ENCODE measurements around the gene GJA3.

Gene GJA3

DNA sequence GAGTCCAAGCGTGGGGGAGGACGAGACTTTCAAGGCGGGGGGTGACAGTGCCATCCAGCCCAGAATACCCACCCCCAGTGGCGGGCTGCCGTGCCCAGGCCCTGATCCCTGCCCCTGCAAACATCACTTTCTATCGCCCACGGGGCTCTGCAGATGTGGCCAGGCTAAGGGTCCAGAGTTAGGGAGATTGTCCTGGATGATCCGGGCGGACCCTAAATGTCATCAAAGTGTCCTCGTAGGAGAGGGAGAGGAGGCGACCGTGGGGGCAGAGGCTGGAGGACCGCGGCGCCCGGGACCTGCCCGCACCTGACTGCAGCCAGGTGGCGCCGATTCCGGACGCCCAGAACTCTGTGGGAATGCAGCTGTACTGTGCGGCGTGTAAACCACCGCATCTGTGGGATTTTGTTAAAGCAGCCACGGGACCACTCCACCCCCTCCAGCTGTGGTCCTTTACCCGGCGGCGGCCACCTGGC lies 32.4 kb downstream of the GJA3 start:
- no peak for DNase-seq (ENCODE audit: low read depth)

DNA sequence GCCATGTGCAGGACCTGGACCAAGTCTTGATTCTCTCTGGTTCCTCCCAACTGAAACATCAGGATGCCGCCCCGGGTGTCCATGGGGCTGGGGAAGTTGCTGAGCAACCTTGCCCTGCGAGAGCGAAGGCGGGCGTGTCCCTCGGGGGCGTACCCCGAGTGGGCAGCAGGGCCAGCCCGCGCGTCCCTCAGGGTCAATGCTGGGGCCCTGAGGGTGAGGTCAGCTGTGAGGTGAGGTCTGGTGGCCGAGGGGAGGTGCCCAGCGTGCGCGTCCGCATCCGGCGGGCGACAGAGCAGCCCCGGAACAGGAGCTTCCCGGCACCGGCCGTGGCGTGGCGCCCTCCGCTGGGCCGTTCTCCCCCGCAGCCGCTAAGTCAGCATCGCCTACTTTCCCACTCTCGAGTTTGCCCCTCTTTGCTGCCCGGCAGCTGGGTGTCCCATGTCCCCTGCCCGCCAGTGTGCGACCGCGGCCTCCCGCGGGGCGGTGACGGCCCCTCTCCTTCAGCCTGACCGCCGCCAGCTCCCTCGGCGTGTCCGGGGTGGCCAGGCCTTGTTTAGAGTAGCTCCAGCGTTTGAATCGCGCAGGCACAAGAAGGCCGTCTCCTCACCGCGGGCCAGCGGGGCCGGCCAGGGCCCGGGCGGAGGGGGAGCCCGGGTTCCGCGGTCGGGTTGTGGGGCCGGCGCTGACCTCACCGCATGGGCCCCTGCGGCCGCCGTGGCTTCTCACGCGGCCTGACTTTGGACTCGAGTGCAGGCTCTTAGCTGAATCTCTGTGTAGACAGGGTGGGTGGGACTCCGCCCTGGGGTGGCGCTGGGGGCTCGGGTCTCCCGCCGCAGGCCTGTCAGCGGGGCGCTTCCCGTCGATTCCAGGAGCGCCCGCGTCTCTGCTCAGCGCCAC lies 33.0 kb downstream of the GJA3 start:
- DNase-seq (ENCODE audit: low read depth), result no peak

- DNase-seq (ENCODE audit: low read depth), result no peak
These were observed 33.6 kb downstream of the GJA3 start for GRCh38 chr13:20127262-20127561.

DNA sequence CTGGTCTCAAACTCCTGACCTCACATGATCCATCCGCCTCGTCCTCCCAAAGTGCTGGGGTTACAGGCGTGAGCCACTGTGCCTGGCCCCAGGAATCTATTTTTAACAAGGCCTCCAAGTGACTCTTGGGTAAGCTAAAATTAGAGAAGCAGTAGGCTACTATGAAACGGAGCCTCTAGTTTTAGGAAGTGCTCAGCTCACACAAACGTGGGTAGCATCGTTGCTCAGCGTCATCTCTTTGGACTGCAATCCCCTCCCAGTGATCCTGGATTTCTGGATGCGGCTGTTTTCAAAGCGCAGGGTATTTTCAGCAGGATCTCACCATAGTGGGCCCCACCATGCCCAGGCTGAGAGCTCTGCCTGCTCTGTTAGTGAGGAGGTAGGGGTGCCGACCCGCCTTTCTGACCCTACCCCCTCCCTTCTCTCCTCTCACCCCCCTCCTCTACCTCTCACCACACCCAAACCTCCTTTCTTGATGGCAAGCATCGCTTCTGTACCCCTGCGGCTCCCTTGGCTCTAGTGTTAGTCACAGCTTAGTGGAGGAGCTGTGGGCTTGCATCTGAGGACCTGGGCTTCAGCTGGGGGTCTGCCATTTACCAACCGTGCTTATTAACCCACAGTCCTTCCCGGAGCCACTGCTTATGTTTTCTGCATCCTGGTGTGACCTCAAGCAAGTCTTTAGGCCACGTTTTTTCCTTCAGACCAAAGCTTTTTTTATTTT lies 34.2 kb downstream of the GJA3 start:
- no peak for DNase-seq (ENCODE audit: low read depth)

DNA sequence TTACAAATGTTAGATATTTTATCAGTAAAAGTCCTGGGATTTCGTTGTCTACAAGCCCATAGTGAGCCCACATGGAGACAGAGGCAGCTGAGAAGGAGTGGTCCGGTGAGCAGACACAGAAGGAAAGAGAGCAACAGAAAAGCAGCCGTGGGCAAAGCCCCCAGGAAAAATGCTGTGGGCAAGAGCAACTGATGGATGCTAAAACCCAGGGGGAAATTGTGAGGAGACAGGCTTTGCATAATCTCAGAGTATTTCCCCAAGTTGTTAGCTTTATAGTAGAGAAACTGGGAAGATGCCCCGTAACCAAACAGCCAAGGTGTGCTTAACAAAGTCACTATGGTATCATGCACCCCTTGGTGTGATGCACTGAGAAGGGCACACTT lies 35.1 kb downstream of the GJA3 start:
- no peak for DNase-seq (ENCODE audit: low read depth)

GRCh38 chr13:20125129-20125782 lies 35.6 kb downstream of the GJA3 start:
- DNase-seq (ENCODE audit: low read depth), result no peak

DNA sequence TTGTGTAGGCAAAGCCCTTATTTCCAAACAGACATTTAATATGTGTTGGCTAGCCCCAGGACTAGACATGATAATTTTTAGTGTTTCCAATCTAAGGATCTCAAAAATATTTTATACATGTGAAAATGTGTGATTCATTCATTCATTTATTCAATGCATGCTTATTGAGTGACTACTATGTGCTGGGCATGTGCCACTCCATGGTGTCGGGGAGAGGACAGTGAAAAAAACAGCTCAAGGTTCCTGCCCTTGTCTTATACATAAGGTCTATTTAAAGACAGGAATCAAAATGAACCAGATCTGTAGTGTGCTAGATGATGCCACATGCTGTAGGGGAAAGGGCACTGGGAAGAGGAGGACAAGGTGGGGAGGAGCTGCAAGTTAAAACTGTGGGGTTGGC lies 36.5 kb downstream of the GJA3 start:
- no peak for DNase-seq (ENCODE audit: low read depth)

- no peak for DNase-seq (ENCODE audit: low read depth)
These were observed 39.7 kb downstream of the GJA3 start for GRCh38 chr13:20121159-20121525.

- DNase-seq (ENCODE audit: low read depth), result no peak
These were observed 40.9 kb downstream of the GJA3 start for GRCh38 chr13:20119960-20120359.

- no peak for DNase-seq (ENCODE audit: low read depth)
These were observed 42.3 kb downstream of the GJA3 start for GRCh38 chr13:20118268-20119140.

- no peak for DNase-seq (ENCODE audit: low read depth)
These were observed 44.6 kb downstream of the GJA3 start for GRCh38 chr13:20116213-20116612.

- DNase-seq (ENCODE audit: low read depth), result no peak
These were observed 46.7 kb downstream of the GJA3 start for GRCh38 chr13:20114066-20114610.

DNA sequence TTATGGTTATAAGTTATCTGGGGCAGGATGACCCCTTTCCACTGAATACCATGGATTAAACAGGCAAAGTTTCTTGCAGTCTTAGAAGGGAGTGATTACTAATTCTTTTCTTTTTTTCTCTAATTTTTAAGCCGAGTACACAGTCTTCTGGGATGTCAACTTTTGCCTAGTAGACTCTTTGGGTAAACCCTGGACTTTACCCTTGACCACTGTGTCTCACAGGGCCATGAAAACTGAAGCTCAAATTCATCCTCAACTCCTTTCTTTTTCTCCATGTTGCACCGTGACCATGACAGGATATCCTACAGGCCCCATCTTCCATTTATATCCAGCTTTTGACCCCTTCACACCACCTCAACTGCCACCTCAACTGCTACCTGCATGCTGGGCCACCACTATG lies 51.8 kb downstream of the GJA3 start:
- no peak for DNase-seq (ENCODE audit: low read depth)

DNA sequence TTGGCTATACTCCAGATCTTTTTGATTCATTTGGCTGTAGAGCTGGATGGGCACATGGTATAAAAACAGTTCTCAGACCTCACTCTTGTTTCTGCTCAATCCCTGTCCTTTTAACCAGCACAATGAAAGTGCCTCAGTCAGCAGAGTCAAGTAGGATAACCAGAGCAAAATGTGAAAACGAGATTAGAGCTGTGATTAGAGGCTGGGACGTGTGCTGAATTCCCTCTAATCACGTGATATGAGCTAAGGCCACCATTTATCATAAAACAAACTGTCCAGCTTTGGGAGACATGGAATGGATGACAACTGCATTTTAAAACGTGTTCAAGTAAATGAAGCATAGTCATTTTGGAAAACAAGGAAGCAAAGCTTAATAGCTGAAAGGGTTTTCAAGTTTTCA lies 54.1 kb downstream of the GJA3 start:
- DNase-seq (ENCODE audit: low read depth), result no peak

DNA sequence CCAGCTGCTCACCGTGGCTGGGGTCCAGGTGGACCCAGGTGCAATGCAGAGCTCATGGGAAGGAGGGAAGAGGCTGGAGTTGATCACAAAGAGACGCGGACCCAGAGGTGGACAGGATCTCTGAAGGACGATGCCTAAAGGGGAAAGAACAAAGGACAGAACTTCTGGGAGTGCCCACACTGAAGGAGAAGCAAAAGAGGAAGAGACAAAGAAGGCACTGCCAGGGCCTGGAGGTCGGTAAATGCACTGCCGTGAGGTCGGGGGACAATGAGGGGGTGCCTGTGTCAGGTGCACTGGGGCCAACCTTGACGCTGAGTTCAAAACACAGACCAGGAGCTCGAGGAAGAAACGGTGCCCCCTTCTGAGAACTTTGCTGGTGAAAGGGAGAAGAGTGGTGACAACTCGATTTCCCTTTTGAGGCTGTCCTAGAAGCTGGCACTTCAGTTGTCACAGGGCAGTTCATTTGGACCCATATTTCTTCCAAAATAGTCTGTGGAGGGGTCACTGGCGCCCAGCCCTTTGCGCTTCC lies 55.6 kb downstream of the GJA3 start:
- no peak for DNase-seq (ENCODE audit: low read depth)

DNA sequence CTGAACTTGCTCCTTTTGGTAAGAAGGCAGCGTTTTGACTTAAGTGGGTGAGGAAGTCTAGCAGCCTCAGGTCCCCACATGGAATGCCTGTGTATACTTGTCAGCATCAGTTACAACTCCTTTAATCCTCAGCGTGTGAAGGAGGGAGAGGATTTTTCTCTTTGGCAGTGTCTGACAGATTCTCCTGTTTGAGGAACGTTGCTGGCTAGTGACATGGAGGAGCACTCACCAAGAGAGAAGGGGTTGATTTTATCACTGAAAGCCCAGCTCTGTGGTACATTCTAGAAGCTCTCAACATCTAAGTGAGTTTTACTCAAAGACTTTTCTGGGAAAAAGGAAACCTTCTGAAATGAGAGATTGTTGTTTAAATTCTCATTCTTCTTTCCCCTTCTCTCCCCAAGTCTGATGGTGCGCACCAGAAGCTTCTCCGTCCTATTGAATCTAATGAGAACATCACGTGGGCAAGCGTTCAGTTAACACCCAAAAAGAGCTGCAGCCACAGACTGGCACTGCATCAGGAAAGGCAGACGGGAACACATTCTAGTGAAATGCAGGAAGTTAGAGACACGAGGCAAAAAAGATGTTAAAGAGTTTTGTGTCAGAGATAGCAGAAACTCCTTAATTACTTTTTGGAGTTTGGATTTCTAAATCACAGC lies 58.2 kb downstream of the GJA3 start:
- no peak for DNase-seq (ENCODE audit: low read depth)

DNA sequence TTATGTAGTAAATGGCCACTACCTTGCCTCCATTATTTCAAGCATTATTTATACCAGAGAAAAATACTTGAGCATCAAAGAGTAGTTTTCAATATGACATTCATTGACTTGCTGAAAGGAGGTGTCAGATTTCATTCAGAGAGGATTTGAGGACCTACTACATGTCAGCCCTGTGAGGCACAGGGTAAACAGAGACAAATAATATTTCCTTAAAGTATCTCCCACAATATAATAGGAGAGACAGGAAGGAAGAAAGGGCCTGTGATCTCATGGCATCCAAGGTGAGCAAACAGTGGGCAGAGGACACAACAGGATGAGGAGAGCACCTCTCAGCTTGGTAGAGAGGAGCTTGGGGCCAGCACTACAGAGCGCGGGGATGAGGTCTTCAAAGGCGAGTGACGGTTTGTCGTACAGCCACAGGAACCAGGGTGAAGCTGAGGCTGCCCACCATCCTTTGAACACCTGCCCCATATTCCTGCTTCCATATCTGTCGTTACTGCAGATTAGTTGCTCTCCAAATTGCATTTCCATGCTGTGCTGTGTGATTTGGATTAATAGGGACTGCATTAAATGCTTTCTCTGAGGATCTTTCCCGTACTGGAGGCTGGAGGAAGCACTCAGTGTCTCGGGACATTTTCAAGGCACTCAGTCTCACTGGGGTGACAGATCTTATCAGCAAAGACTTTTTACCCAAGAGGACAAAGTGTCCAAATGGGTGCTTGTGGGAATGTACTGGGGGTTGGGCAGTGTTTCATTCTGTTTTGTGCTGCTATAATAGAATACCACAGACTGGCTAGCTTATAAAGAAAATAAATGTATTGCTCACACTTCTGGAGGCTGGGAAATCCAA lies 59.2 kb downstream of the GJA3 start:
- DNase-seq (ENCODE audit: low read depth), result no peak

GRCh38 chr13:20099319-20099718 lies 61.5 kb downstream of the GJA3 start:
- no peak for DNase-seq (ENCODE audit: low read depth)

DNA sequence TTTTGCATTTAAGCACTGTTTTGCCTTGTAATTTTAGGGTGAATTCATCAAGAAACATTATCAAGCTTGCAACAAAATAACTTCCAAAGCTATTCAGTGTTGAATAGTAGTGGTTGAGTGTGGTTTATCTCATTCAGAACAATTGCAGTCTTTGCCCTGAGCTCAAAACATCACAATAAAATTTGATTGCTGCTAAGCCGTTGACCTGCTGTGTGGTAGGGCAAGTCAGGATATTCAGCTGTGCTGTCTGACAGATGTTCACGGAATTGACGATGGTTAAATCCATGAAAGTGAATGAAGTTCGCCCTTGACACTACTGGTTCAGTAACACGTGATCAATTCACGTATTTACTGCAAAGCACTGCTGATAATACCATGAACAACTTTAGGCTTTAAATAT lies 66.9 kb downstream of the GJA3 start:
- no peak for DNase-seq (ENCODE audit: low read depth)

GRCh38 chr13:20090349-20090748 lies 70.5 kb downstream of the GJA3 start:
- DNase-seq (ENCODE audit: low read depth), result no peak
